Neutrophil (primary cell): ENCODE data around the gene ANGPT4.
"Not testable (repeated sequence)": the region's sequence is repeated elsewhere in the genome, so short reads cannot be mapped to it uniquely, and the experiment has no call there.

Experiments used
- H3K27ac ChIP-seq: fragments of 200-600 bp; sonication (generic); 2 replicates; pipeline ENCODE4 v1.5.1; 2016; ENCODE audit warnings: mild to moderate bottlenecking, moderate library complexity
- H3K27me3 ChIP-seq: fragments of 200-600 bp; sonication (generic); 2 replicates; pipeline ENCODE4 v1.6.0; 2016; ENCODE audit warnings: mild to moderate bottlenecking
- H3K36me3 ChIP-seq: fragments of 200-600 bp; sonication (generic); 2 replicates; pipeline ENCODE4 v1.5.1; 2017
- H3K4me1 ChIP-seq, 2 experiments: fragments of 200-600 bp in 1 of 2; sonication (generic) in 1 of 2; 1 replicate in 1 of 2; 2 replicates in 1 of 2; pipeline versions ENCODE4 v1.5.1 to v1.6.1; 2013 to 2016; ENCODE audit warnings: low read depth in 1 of 2, low read length in 1 of 2, mild to moderate bottlenecking in 1 of 2, moderate library complexity in 1 of 2; ENCODE audit not compliant: control insufficient read depth in 1 of 2, insufficient read depth in 1 of 2
- H3K4me3 ChIP-seq, 2 experiments: fragments of 200-600 bp in 1 of 2; sonication (generic) in 1 of 2; 1 replicate in 1 of 2; 2 replicates in 1 of 2; pipeline ENCODE4 v1.5.1; 2013 to 2016; ENCODE audit warnings: low read depth in 1 of 2, low read length in 1 of 2, mild to moderate bottlenecking in 1 of 2, moderate library complexity in 1 of 2
- H3K9me3 ChIP-seq: fragments of 200-600 bp; sonication (generic); 2 replicates; pipeline ENCODE4 v1.5.1; 2016
- TF ChIP-seq, protein P1 (sequence below): fragments of 200-600 bp; sonication (generic); IDR thresholded peaks from 2 replicates; pipeline ENCODE4 v1.5.1; 2016; ENCODE audit warnings: antibody characterized with exemption

Gene ANGPT4

DNA sequence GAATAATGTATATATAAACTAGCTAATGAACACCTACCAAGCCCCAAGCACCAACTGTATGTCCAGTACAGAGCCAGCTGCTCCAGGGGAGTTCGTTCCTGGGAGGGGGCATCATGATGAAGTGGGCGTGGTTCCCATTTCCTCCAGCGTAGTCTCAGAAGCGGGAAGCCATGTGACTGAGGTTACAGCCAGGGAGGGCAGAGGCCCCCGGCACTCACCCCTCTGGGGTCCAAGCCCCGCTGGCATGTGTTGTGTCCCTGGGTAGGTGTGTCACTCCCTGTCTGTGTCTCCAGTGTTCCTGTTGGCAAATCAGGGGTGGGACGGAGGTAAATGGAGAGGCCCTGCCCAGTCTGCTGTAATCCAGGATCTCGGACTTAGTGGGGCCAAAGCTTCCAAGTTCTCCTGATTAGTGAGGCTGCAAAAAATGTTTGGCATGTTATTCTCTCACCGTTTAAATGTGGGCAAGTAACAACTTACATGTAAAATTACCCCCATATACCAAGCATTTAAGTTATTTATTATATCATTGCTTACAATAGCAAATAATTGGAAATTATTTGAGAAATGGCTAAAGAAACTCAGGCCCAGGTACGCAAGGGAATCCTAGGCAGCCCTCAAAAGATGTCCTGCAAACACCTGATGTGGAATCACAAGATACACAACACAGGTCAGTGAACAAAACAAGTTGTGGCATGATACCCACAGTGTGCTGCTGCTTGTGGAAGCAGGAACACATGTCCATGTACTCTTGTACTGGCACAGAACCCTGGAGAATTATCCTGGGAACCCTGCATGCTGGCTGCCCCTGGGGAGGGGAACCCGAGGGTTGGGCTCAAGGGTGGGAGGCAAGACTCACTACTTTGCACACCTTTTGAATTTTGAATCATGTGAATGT lies 60.4 kb downstream of the ANGPT4 start:
- no peaks in the 10 kb centered on the region for H3K9me3 ChIP-seq
- no peak overlapping the region for H3K4me3 ChIP-seq
- H3K27me3 ChIP-seq, result no peaks in the 10 kb centered on the region
- H3K4me1 ChIP-seq, result no peaks in the 10 kb centered on the region
- H3K36me3 ChIP-seq, result no peaks in the 10 kb centered on the region
- H3K27ac ChIP-seq, result no peak overlapping the region
- TF ChIP-seq, protein P1, sequence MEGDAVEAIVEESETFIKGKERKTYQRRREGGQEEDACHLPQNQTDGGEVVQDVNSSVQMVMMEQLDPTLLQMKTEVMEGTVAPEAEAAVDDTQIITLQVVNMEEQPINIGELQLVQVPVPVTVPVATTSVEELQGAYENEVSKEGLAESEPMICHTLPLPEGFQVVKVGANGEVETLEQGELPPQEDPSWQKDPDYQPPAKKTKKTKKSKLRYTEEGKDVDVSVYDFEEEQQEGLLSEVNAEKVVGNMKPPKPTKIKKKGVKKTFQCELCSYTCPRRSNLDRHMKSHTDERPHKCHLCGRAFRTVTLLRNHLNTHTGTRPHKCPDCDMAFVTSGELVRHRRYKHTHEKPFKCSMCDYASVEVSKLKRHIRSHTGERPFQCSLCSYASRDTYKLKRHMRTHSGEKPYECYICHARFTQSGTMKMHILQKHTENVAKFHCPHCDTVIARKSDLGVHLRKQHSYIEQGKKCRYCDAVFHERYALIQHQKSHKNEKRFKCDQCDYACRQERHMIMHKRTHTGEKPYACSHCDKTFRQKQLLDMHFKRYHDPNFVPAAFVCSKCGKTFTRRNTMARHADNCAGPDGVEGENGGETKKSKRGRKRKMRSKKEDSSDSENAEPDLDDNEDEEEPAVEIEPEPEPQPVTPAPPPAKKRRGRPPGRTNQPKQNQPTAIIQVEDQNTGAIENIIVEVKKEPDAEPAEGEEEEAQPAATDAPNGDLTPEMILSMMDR, result no peak

GRCh38 chr20:854601-855000 lies 61.5 kb downstream of the ANGPT4 start:
- TF ChIP-seq, protein P1, result no peak
- no peak overlapping the region for H3K27ac ChIP-seq

GRCh38 chr20:853406-853996 lies 62.6 kb downstream of the ANGPT4 start:
- Histone ChIP-seq H3K36me3 (no peaks in the 10 kb centered on the region), H3K27ac (no peak overlapping the region), H3K27me3 (no peaks in the 10 kb centered on the region), H3K4me1 (no peaks in the 10 kb centered on the region), H3K9me3 (no peaks in the 10 kb centered on the region), H3K4me3 (no peak overlapping the region)
- TF ChIP-seq, protein P1, result no peak

More at GRCh38 chr20:854601-855000, 61.5 kb downstream of the ANGPT4 start:
- Histone ChIP-seq H3K36me3 (no peaks in the 10 kb centered on the region), H3K4me1 (no peaks in the 10 kb centered on the region), H3K9me3 (no peaks in the 10 kb centered on the region), H3K27me3 (no peaks in the 10 kb centered on the region), H3K4me3 (no peak overlapping the region)

- H3K4me3 ChIP-seq, H3K36me3 ChIP-seq, H3K27ac ChIP-seq, H3K9me3 ChIP-seq: not testable (repeated sequence)
- Histone ChIP-seq H3K27me3 (peaks cover 23% of the 10 kb centered on the region), H3K4me1 (peaks cover 28 to 29% of the 10 kb centered on the region in 2 experiments)
These were observed 67.4 kb downstream of the ANGPT4 start for GRCh38 chr20:848731-849130.

GRCh38 chr20:848193-848592 lies 67.9 kb downstream of the ANGPT4 start:
- TF ChIP-seq, protein P1, result no peak
- H3K27ac ChIP-seq, result no peak overlapping the region
- H3K27me3 ChIP-seq, result peaks cover 29% of the 10 kb centered on the region
- H3K4me1 ChIP-seq, result peaks cover 28 to 29% of the 10 kb centered on the region in 2 experiments
- H3K4me3 ChIP-seq, result no peak overlapping the region
- no peaks in the 10 kb centered on the region for H3K9me3 ChIP-seq
- no peaks in the 10 kb centered on the region for H3K36me3 ChIP-seq

GRCh38 chr20:846894-847278 lies 69.2 kb downstream of the ANGPT4 start:
- H3K9me3 ChIP-seq, result no peaks in the 10 kb centered on the region
- H3K36me3 ChIP-seq, result no peaks in the 10 kb centered on the region
- H3K27me3 ChIP-seq, result peaks cover 42% of the 10 kb centered on the region
- no peak overlapping the region for H3K27ac ChIP-seq
- no peak overlapping the region for H3K4me3 ChIP-seq
- peaks cover 30 to 34% of the 10 kb centered on the region in 2 experiments for H3K4me1 ChIP-seq
- TF ChIP-seq, protein P1, result no peak
